ENCODE measurements around the gene AKR1C1.
"Not testable (repeated sequence)": the region's sequence is repeated elsewhere in the genome, so short reads cannot be mapped to it uniquely, and the experiment has no call there.

Gene AKR1C1

DNA sequence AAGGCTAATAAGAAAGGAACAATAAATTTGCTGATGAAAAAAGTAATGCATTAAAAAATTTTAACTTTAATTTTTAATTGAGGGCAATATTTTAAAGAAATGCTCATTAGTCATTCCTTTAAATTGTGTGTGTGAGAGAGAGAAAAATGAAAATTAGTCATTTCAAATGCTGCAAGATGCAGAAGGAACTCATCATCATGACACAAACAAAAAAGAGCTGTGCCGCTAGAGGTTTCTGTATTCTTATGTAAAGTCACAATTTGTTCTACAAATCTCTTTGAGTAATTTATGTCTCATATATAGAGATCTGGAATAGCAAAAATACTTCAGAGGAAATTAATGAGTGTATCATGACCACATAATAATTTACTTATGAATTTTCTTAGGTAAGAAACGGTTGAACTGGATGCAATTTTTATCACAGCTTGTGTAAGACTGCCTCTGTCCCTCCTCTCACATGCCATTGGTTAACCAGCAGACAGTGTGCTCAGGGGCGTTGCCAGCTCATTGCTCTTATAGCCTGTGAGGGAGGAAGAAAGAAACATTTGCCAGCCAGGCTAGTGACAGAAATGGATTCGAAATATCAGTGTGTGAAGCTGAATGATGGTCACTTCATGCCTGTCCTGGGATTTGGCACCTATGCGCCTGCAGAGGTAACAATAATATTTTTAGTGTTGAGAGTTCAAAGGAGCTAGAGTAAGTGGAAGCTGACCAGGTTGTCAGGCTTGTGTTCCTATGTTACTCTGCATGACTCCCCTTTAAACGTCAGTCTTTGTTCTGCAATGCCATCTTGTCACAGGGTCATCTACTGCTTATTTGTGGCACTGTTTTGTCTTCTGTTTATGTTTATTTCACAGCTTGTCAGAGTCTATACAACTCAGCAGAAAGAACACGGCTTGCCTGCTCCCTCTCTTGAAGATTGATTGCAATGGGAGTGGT, at the start of gene AKR1C1:
Gene AKR1C1, plus strand, starts transcription at position 540 of the 939 bp plus-strand sequence. Its CDS starts 30 bp downstream, at position 570.
- not testable (repeated sequence) for DNase-seq (ENCODE audit: low read depth)

DNA sequence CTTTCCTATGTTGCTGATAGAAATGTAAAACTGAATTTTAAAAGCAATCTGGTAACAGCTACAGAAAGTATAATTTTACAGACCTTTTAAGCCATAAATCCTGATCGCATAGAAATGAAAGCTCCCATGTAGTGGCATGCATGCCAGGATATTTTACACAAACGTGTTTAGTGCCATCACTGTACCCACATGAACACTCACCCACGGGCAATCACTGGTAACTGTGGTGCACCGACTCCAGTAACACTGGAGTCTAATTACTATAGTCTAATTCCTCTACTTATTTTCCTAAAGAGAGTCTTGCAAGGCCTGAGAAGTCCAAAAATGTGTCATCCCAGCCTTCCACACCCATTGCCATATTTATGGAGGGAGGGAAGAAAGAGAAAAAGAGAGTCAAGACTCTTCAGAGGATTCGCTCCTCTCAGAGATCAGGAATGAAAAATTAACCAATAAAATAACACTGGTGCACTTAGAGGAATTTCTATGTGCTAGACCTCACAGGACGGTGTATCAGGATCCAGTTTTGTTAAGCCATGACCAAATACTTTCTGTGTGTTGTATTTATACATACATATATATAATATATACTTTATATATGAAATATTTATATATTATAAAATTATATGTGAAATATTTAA, 48.9 kb upstream of the AKR1C1 start:
- DNase-seq (ENCODE audit: low read depth), result no peak

DNA sequence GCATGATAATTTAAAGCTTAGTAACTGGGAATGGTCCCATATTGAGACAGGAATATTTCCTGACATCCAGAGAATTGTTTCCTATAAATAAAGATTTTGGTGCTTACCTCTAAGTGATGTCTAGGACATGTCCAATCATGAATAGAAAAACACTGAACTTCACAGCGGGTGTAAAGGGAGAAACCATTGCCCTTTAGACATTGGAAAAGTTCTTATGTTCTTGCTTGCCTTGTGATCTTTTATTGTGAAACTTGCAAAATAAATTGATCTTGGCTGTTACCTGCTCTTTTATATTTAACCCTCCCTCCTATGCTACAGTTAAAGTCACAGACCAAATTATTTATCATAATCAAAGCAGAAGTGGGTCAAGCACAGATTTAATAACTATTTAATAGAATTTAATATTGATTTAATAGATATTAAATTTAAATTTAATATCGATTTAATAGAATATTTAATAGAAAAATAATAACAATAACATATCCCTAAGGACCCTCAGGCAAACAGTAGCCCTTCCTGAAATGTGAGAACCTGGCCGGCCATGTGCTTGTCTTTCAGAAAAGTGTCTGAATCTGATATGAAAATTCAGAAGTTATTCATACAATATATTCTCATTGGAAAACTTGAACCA, 47.0 kb upstream of the AKR1C1 start:
- no peak for DNase-seq (ENCODE audit: low read depth)

DNA sequence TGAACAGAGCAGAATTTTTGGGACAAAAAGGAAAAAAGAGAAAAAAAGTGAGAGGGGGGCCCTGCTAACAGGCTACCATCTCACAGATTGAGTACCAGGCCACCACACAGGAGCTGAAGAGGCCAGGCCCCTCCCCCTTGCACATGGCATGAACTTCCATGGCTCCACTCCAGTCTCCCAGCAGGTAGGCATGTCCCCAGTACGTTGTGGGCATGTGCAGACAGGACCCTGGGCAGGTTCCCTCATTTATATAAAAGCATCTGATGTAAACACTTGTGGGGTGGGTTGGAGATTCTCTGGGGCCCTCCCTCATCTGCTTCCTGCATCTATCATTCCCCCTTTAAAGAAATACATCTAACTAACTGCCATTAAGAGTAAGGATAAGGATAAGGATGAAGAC, 45.0 kb upstream of the AKR1C1 start:
- DNase-seq (ENCODE audit: low read depth), result no peak

DNA sequence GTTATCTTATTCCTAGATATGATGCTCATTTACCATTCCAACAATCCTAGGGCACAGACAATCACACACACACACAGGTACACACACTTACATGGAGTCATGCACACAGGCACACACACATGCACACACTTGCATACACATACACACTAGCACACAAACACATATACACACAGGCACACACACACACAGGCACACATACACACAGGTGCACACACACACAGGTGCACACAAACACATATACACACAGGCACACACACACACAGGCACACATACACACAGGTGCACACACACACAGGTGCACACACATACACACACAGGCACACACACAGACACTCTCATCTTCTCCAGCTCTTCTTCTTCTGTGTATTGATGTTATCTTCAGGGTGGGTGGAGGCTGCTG, 38.7 kb upstream of the AKR1C1 start:
- DNase-seq (ENCODE audit: low read depth), result not testable (repeated sequence)

DNA sequence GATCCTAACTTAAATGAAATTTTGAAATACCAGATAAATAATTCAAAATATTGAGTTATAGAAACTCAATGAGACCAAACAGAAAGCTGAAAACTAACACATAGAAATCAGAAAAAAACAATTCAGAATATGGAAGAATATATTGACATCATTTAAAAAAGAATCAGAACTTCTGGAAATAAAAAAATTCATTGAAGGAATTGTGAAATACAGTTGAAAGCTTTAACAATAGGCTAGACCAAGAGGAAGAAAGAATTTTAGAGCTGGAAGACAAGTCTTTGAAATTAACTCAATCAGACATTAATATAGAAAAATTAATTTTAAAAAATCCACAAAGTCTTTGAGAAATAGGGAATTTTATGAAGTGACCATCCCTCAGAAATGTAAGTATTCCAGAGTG, 36.8 kb upstream of the AKR1C1 start:
- DNase-seq (ENCODE audit: low read depth), result no peak

DNA sequence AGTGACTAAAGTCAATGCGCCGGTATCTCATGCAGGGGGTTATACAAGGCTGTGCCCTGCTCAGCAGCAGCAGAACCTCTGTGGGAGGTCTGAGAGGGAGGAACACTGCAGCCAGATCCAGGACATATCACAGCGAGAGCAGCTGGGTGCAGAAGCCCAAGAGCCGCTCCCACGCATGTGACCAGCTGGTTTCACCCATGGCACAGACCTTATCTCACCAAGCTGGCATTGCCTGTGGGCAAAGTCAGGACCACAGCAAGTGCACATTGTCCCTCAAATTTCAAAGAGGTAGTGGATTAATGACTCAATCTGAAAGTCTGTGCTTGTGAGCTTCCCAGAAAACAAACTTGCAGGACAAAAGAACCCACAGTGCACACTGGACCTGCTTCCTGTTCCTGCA, 31.6 kb upstream of the AKR1C1 start:
- no peak for DNase-seq (ENCODE audit: low read depth)

DNA sequence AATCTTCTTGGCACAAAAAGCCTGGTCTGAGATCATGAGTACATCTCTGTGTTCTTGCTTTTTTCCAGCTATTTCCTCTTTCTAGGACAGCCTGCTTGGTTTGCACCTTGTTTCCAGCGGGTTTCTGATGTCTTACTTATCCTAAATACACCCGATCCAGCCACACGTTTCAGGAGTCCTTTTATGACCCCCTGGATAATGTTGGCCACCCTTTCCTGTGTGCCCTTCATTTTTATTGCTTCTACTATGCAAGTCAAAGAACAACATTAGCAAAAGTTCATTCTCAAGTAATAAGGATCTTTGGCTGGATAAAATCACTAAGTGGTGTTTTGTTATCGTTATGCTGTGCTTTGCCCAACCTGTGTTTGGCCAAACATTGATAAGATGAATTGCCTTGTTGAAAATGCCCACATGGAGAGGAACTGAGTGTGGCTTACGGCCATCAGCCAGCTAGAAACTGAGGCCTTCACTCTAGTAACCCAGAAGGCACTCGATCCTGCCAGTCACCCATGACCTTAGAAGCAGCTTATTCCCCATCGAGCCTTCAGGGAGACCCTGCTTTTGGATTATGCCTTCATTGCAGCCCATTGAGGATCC, 28.7 kb upstream of the AKR1C1 start:
- no peak for DNase-seq (ENCODE audit: low read depth)

DNA sequence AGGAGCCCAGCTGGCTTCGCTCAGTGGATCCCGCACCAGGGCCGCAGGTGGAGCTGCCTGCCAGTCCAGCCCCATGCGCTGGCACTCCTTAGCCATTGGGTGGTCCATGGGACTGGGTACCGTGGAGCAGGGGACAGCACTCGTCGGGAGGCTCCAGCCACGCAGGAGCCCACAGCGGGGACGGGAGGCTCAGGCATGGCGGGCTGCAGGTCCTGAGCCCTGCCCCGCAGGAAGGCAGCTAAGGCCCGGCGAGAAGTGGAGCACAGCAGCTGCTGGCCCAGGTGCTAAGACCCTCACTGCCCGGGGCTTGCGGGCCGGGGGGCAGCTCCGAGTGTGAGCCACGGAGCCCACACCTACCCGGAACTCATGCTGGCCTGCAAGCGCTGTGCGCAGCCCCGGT, 25.9 kb upstream of the AKR1C1 start:
- DNase-seq (ENCODE audit: low read depth), result no peak

DNA sequence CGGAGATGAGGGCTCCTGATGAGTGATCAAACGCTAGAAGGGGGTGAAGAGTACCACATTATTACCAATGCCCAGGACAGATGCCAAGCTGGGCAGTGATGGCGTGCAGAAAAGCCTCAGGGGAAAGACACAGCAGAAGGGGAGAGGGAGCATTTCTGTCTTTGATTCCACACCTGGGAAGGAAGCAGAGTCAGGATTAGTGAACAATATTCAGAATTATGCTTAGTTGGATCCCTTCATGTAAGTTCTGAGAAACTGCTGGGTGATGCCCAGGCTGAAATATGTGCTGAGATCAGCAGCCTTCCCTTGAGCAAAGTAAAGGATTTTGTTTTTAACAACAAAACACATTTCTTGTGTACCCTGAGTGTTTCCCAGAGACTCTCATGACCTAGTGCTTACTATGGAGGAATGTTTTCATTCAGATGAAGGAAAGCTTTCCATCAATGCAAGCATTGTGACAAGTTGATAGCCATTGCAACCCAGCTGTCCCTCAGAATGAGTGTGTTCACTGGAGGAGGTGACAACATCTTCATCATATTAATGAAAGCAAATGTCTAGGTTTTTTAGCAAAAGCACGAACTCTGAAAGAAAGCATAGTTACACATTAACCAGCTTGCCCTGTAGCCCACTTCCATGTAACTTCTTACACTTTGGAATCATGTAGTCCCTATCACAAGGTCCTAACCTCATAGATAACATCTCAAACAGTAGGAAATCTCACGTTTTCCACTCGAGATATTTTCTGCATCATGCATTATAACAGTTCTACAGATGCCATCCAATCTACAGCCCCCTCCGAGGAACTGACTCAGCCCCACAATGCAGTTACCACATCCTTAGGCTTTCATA, 23.8 kb upstream of the AKR1C1 start:
- DNase-seq (ENCODE audit: low read depth), result no peak

DNA sequence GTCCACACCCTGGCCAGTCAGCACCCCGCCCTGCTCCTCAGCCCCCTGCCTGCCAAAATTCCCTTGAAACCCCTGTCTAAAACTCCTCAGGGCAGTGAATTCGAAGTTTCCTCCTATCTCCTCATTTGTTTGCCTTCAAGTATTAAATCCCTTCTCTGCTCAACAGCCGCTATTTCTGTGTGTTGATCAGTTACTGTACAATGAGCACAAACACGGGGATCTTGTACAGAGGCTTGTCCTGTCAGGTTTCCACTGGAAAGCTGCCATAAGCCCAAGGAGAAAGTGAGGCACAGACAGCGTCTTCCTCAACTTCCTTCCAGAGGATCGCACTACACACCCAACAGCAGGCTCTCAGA, 23.2 kb upstream of the AKR1C1 start:
- DNase-seq (ENCODE audit: low read depth), result not testable (repeated sequence)

DNA sequence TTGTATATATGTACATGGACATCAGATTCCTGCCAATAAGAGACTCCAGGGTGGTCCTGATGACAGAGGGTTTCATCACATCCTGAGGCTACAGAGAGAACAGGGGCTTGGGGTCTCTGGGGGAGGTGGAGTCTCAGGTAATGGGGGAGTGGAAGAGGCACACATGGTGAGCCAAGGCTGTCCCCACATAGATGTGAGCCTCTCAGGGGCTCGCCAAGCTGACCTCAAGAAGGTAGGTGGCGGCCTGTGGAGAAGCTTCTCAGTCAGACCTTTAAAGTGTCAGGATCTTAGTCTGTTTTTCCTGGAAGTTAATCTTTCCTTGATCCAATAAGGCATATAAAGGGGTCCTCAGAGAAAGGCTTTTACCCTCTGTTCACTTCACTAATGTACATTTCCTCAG, 22.3 kb upstream of the AKR1C1 start:
- DNase-seq (ENCODE audit: low read depth), result not testable (repeated sequence)

DNA sequence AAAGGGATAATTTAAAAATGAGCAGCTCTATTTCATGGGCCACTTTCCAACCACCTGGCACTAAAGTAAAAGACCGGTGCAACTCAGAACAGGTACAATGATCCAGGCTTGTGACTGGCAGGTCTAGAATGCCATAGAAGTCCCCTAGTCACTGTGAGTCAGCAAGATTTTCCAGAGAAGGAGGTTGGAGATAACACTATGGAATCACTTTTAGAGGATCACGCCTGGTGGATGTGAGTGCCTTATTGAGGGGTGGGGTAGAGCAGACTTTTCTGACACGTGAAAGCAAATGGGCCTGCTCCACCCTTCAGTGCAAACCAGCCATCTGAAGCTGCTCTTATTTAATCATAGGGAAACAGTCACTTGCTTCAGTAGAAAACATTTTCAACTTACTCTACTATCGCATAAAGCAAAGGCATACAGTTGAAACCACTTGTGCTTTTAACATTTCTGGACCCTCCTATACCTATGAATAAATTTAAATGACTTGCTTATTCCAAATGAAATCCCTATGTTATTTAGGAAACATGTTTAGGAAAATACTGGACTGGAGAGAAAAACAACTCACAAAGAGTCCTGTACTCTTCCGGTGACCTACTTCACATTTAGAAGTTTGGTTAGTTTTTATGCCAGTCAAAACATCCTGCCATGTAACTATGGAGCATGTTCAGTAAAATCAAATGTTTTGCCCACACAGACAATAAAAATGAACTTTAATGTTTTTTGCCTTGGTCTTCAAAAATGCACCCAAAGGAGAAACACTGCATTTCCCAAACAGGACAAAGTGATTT, 21.5 kb upstream of the AKR1C1 start:
- no peak for DNase-seq (ENCODE audit: low read depth)

DNA sequence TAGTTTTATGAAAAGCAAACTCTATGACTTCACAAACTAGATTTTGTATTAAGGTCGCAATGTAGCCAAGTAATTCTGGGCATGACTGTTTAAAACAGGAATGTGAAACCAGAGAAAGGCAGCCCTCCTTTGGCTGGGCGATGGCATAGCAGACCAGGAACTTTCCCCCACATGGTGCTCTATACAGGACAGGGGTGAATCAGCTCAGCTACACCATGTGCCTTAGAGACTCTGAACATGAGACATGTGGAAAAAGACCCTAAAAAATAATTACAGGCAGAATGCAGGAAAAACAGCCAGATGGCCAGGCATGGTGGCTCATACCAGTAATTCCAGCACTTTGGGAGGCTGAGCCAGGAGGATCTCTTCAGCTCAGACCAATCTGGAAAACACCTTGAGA, 20.3 kb upstream of the AKR1C1 start:
- not testable (repeated sequence) for DNase-seq (ENCODE audit: low read depth)

DNA sequence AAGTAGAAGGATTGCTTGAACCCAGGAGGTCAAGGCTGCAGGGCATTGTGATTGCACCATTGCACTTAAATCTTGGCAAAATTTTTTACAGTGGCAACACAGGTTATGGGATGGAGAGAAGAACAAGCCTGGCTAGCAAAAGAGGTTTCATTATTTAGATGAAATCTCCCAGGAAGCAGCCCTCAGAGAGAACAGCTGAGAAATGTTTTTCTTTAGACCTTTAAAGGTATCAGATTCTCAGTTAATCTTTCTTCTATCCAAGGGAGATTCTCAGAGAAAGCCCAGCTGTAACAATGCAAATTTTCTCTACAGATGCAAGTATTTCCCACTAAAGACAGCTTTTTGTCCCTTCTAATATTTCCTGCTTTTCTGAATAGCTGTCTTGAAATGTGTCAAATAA, 19.8 kb upstream of the AKR1C1 start:
- not testable (repeated sequence) for DNase-seq (ENCODE audit: low read depth)

DNA sequence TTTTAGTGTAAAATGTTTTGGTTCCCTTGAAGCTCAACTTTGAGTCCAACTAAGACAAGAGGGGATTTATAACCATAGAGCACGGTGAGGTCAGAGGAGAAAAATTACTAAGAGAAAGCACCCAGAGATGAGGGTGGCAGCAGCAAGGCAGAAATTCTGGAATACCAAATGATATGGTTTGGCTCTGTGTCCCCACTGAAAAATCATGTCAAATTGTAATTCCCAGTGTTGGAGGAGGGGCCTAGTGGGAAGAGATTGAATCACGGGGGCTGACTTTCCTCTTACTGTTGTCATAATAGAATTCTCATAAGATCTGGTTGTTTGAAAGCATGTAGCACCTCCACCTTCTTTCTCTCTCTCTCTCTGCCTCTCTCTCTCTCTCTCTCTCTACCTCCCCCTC, 19.4 kb upstream of the AKR1C1 start:
- no peak for DNase-seq (ENCODE audit: low read depth)

DNA sequence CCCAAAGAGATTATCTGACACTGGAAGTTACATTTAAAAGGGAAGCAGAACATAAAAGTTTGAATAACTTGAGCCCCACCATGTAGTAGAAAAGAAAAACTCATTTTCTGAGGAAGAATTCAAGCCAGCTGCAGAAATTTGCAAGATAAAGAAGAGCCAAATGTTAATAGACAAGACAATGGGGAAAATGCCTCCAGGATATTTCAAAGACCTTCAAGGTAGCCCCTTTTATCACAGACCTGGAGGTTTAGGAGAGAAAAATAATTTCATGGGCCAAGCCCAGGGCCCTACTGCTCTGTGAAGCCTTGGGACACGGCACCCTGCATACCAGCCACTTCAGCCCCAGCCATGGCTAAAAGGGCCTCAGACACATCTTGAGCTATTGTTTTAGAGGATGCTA, 18.4 kb upstream of the AKR1C1 start:
- DNase-seq (ENCODE audit: low read depth), result no peak

DNA sequence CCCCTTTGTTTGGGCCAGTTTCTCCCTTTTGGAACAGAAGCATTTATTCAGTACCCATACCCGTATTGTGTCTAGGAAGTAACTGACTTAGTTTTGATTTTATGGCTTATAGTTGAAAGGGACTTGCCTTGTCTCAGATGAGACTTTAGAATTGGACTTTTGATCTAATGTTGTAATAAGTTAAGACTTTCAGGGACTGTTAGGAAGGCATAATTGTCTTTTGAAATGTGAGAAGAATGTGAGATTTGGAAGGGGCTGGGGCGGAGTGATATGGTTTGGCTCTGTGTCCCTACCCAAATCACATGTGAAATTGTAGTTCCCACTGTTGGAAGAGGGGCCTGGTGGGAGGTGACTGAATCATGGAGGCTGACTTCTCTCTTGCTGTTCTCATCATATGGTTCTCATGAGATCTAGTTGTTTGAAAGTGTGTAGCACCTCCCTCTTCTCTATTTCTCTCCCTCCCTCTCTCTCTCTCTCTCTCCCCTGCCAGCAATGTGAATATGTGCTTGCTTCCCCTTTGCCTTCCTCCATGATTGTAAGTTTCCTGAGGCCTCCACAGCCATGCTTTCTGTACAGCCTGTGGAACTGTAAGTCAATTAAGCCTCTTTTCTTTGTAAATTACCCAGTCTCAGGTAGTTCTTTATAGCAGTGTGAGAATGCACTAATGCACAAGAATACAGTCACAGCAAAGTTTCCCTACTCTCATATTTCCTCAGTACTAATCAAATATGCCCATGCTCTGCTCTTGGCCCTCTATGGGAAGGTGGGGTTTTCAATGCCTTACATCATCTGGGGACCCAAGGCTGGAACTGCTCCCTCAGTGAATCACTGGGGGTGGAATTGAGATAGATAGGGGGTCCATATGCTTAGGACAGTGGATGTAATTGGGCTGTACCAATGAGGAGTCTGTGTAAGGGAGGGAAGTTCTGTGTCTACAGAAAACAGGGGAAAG, 17.2 kb upstream of the AKR1C1 start:
- DNase-seq (ENCODE audit: low read depth), result no peak

DNA sequence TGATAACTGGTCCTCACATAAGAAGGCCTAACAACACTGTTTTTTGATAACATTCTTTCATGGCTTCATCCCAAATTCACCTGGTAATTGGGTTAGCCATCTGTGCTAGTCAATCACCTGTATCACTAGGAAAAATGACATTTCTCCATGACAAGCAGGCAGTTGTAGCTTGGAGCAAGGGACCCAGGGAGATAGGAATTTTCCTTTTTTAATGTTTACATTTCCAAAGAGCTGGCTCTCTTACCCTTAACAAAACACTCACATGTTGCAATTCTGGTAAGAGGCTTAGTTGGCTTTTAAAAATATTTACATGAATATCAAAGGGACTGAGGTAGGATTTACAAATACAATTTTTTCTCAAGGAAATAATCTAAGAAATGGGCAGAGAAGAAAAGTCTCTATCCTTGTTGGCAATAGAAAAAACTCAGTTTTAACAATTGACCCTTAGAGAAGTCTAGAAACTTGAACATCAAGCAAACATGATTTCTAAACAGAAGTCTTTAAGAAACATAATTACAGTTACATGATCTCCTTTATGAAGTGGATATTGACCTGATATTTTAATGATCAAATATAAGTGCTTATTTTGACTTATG, 16.1 kb upstream of the AKR1C1 start:
- no peak for DNase-seq (ENCODE audit: low read depth)
